Retinal pigment epithelial cell (primary cell): ENCODE data around the gene CLEC20A.

Experiments used
- DNase-seq: peaks from one replicate; pipeline ENCODE4 v3.0.0-alpha.2; 2010; ENCODE audit warnings: low read depth
- H3K4me3 ChIP-seq: 2 replicates; pipeline ENCODE4 v1.5.1; 2011; ENCODE audit warnings: mild to moderate bottlenecking, low read length, control low read depth, moderate library complexity
- CTCF ChIP-seq: conservative IDR thresholded peaks from 2 replicates; pipeline ENCODE4 v1.5.1; 2011; ENCODE audit warnings: low read depth, low read length, control low read depth, inconsistent platforms

The CLEC20A gene

DNA sequence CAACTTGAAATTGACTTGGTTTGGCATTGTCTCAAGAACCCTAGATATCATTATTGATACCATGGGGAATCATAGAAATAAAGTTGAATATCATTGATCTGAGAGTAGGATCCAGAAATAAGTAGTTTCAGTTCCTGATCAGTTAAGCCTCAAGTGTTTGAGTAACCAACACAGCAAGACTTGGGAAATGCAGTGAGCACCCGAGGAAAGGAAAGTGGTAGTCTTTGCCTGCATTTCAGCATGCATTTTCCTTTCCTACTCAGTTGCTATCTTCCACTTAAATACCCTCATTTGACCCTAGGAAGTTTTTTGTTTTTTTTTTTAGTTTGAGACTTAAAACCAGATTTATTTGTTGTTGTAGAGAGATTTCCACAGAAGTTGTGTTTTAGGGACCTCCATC, 18.9 kb downstream of the CLEC20A start:
- no peak overlapping the region for H3K4me3 ChIP-seq
- DNase-seq: no peak
- TF ChIP-seq CTCF: no peak

DNA sequence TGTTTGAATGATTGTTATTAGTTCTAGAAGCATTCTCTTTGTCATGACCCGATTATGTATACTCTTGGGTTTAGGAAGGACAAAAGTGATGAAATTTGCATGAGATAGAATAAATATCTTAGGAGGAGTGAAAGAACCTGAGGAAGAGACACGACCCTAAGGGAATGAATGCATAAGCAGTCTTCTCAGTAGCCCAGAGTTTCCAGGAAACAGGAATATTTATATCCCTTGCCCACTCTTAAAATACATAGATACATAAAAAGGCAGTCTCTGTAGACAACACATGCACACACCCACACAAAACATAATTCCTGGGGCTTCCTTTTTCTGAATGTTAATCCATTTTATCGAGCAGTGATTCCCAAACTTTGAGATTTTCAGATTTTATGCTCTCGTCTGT, 19.4 kb downstream of the CLEC20A start:
- no peak for TF ChIP-seq CTCF
- no peak for DNase-seq
- no peak overlapping the region for H3K4me3 ChIP-seq

GRCh38 chr1:178472531-178472930, 24.2 kb downstream of the CLEC20A start:
- H3K4me3 ChIP-seq: no peak overlapping the region
- no peak for DNase-seq
- TF ChIP-seq CTCF: no peak

GRCh38 chr1:178470411-178470960, 26.3 kb downstream of the CLEC20A start:
- no peak for TF ChIP-seq CTCF
- H3K4me3 ChIP-seq: no peak overlapping the region
- DNase-seq: no peak

DNA sequence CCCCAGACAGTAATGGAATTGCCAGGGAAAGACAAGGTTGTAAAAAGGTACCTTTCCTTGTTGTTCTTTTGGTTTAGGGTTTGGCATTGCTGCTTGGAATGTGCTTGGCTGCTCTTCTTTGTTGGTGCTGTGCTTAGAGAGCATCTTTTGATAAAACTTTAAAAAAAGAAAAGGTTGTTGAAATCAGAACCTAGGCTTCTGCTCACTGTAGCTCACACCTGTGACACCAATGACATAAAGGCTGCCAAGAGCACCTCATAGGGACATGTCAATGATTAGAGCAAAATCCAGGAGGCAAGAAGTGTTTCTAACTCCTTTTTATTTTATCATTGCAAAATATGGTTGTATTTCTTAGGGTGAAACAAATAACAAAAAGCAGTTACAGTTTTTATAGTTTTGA, 28.9 kb downstream of the CLEC20A start:
- DNase-seq: no peak
- H3K4me3 ChIP-seq: no peak overlapping the region
- no peak for TF ChIP-seq CTCF

DNA sequence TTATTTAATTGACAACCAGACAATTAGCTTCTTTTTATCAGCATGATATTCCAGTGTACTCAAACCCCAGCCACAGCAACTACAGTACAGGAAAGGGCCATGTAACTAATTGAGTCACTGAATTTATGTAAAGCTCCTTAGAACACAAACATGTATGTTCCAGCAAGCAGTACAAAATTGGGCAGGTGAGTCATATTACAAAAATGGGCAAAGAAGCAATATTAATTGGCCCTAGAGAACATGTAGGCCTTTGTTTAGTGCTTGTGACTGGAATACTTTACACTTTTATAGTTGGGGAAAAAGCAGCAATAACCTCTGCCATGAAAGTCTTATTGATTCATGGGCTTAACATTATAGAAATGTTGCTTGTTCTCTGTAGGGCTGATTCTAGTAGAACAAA, 31.8 kb downstream of the CLEC20A start:
- no peak overlapping the region for H3K4me3 ChIP-seq
- no peak for TF ChIP-seq CTCF
- DNase-seq: peak; percentile 54

- no peak for TF ChIP-seq CTCF
- H3K4me3 ChIP-seq: no peak overlapping the region
- DNase-seq: no peak
Measured at GRCh38 chr1:178464566-178464965, 32.2 kb downstream of the CLEC20A start.
